CD4-positive, alpha-beta T cell treated with Interleukin-17A for 1 hour (primary cell): ENCODE data around the gene PTCSC3.
"Not testable (repeated sequence)": the region's sequence is repeated elsewhere in the genome, so short reads cannot be mapped to it uniquely, and the experiment has no call there.

Source experiments
- DNase-seq: peaks from one replicate; pipeline ENCODE4 v3.0.0-alpha.2; 2020

The PTCSC3 gene

GRCh38 chr14:36171607-36172006 is 4.9 kb downstream of the PTCSC3 start:
- no peak for DNase-seq

GRCh38 chr14:36167431-36167830 is 9.1 kb downstream of the PTCSC3 start:
- DNase-seq, result no peak

- no peak for DNase-seq
Observed at GRCh38 chr14:36163451-36163850, 13.1 kb downstream of the PTCSC3 start.

- DNase-seq, result no peak
Observed at GRCh38 chr14:36162267-36162666, 14.3 kb downstream of the PTCSC3 start.

- no peak for DNase-seq
Observed at GRCh38 chr14:36161776-36162175, 14.7 kb downstream of the PTCSC3 start.

GRCh38 chr14:36151335-36151734 is 25.2 kb downstream of the PTCSC3 start:
- no peak for DNase-seq

GRCh38 chr14:36134038-36134437 is 42.5 kb downstream of the PTCSC3 start:
- DNase-seq, result no peak

GRCh38 chr14:36132826-36133225 is 43.7 kb downstream of the PTCSC3 start:
- DNase-seq, result no peak

- no peak for DNase-seq
Observed at GRCh38 chr14:36130186-36130585, 46.3 kb downstream of the PTCSC3 start.

- no peak for DNase-seq
Observed at GRCh38 chr14:36129181-36129580, 47.3 kb downstream of the PTCSC3 start.

GRCh38 chr14:36113341-36113740 is 63.2 kb downstream of the PTCSC3 start:
- no peak for DNase-seq

- DNase-seq, result no peak
Observed at GRCh38 chr14:36111822-36112583, 64.5 kb downstream of the PTCSC3 start.

- DNase-seq, result no peak
Observed at GRCh38 chr14:36105401-36105800, 71.1 kb downstream of the PTCSC3 start.

- not testable (repeated sequence) for DNase-seq
Observed at GRCh38 chr14:36104258-36104657, 72.3 kb downstream of the PTCSC3 start.

- no peak for DNase-seq
Observed at GRCh38 chr14:36099619-36100018, 76.9 kb downstream of the PTCSC3 start.

- DNase-seq, result no peak
Observed at GRCh38 chr14:36097356-36097755, 79.2 kb downstream of the PTCSC3 start.

- no peak for DNase-seq
Observed at GRCh38 chr14:36096090-36096489, 80.4 kb downstream of the PTCSC3 start.

GRCh38 chr14:36094963-36095362 is 81.6 kb downstream of the PTCSC3 start:
- DNase-seq, result no peak

GRCh38 chr14:36091096-36091495 is 85.4 kb downstream of the PTCSC3 start:
- no peak for DNase-seq

GRCh38 chr14:36087411-36087810 is 89.1 kb downstream of the PTCSC3 start:
- no peak for DNase-seq

- DNase-seq, result no peak
Observed at GRCh38 chr14:36086629-36087395, 89.7 kb downstream of the PTCSC3 start.

- DNase-seq, result no peak
Observed at GRCh38 chr14:36085861-36086260, 90.7 kb downstream of the PTCSC3 start.
